PC-3 (cell line): ENCODE data around the gene FSTL4. TPM values are rescaled to one million over a fixed set of nuclear protein-coding genes. Genes with fewer than 3 reads are reported as not detected.

ENCODE experiments used
- ATAC-seq: fragments of 200-7000 bp; cut with Tn5 transposase; 2 replicates; pipeline ENCODE4 v1.9.1; 2020; ENCODE audit warnings: mild to moderate bottlenecking, moderate library complexity
- BruUV-seq: library from RNA; stranded (reverse); fragments of 400-500 nt; replicated peaks from 2 replicates; lab custom pipeline; 2021; lab: Mats Ljungman, UMichigan
- CTCF ChIA-PET: fragments of 300-600 bp; sonication (Branson Sonifier 250); formaldehyde crosslinking; loops from one replicate; lab custom pipeline; 2022; ENCODE audit warnings: antibody characterized with exemption; lab: Charles Lee
- POLR2A ChIA-PET: fragments of 300-600 bp; sonication (Branson Sonifier 250); formaldehyde crosslinking; loops from one replicate; lab custom pipeline; 2022; ENCODE audit warnings: antibody characterized with exemption; ENCODE audit not compliant: unreplicated experiment; lab: Charles Lee
- DNase-seq: peaks from one replicate; pipeline ENCODE4 v3.0.0-alpha.2; 2015
- H2AFZ ChIP-seq: fragments of 300-600 bp; sonication (generic); 2 replicates; pipeline ENCODE4 v1.6.0; 2016; ENCODE audit warnings: antibody characterized with exemption, low read length
- H3F3A ChIP-seq: fragments of 300-600 bp; sonication (generic); one replicate; pipeline ENCODE4 v1.6.0; 2017; ENCODE audit warnings: antibody characterized with exemption, low read length, control low read depth, mild to moderate bottlenecking; ENCODE audit not compliant: unreplicated experiment
- H3K27ac ChIP-seq: fragments of 300-600 bp; sonication (generic); 2 replicates; pipeline ENCODE4 v1.5.1; 2016; ENCODE audit warnings: mild to moderate bottlenecking, low read length
- H3K27me3 ChIP-seq: fragments of 300-600 bp; sonication (generic); 2 replicates; pipeline ENCODE4 v1.6.1; 2016; ENCODE audit warnings: low read length, mixed read lengths
- H3K36me3 ChIP-seq: fragments of 300-600 bp; sonication (generic); 2 replicates; pipeline ENCODE4 v1.6.1; 2016; ENCODE audit warnings: low read depth, mixed run types, low read length, mixed read lengths
- H3K4me1 ChIP-seq: fragments of 300-600 bp; sonication (generic); 2 replicates; pipeline ENCODE4 v1.5.1; 2016; ENCODE audit warnings: low read length; ENCODE audit not compliant: insufficient read depth
- H3K4me2 ChIP-seq: fragments of 300-600 bp; sonication (generic); 2 replicates; pipeline ENCODE4 v1.6.0; 2016; ENCODE audit warnings: low read length
- H3K4me3 ChIP-seq: fragments of 300-600 bp; sonication (generic); 2 replicates; pipeline ENCODE4 v1.5.1; 2016; ENCODE audit warnings: mild to moderate bottlenecking, low read length, mixed read lengths
- H3K79me2 ChIP-seq: fragments of 300-600 bp; sonication (generic); 2 replicates; pipeline ENCODE4 v1.6.1; 2017; ENCODE audit warnings: low read length, mixed read lengths
- H3K9ac ChIP-seq: fragments of 300-600 bp; sonication (generic); 2 replicates; pipeline ENCODE4 v1.6.0; 2016; ENCODE audit warnings: mild to moderate bottlenecking, low read length
- H3K9me2 ChIP-seq: fragments of 300-600 bp; sonication (generic); replicated peaks from 2 replicates; pipeline ENCODE4 v1.6.1; 2016; ENCODE audit warnings: mixed run types, low read length, mixed read lengths
- H3K9me3 ChIP-seq: fragments of 300-600 bp; sonication (generic); 2 replicates; pipeline ENCODE4 v1.6.1; 2016; ENCODE audit warnings: low read length, mixed read lengths
- H4K20me1 ChIP-seq: fragments of 300-600 bp; sonication (generic); 2 replicates; pipeline ENCODE4 v1.6.1; 2016; ENCODE audit warnings: low read length, mixed read lengths
- CTCF ChIP-seq: fragments of 300-600 bp; sonication (generic); conservative IDR thresholded peaks from 2 replicates; pipeline ENCODE4 v1.5.1; 2017; ENCODE audit warnings: antibody characterized with exemption, low read depth, mild to moderate bottlenecking, low read length
- EZH2 ChIP-seq: fragments of 300-600 bp; sonication (generic); IDR thresholded peaks from one replicate; pipeline ENCODE4 v1.6.1; 2017; ENCODE audit warnings: antibody characterized with exemption, mild to moderate bottlenecking, low read length; ENCODE audit not compliant: unreplicated experiment
- EZH2phosphoT487 ChIP-seq: fragments of 300-600 bp; sonication (generic); IDR thresholded peaks from 2 replicates; pipeline ENCODE4 v1.6.1; 2018; ENCODE audit warnings: mild to moderate bottlenecking, antibody characterized with exemption, low read length, borderline replicate concordance
- intact Hi-C: fragments of 100-400 bp; cut with micrococcal nuclease; formaldehyde crosslinking; loops from 2 replicates; pipeline ENCODE4 v1.9.0; 2023
- total RNA-seq: library from RNA; depleted of rRNA; stranded (reverse); fragments of >200 nt; gene quantifications from 2 replicates; pipeline ENCODE4 v1.2.3, GENCODE V29; 2014

FSTL4 gene
- total RNA-seq, 1 experiment from 2014 or later = 4.2 TPM

GRCh38 chr5:133427121-133427777 is 185.1 kb downstream of the FSTL4 start:
- ATAC-seq (no peak), DNase-seq (no peak)
- Histone ChIP-seq H3K9me3 (no peaks in the 10 kb centered on the region), H3K9me2 (no peaks in the 10 kb centered on the region), H3K79me2 (no peaks in the 10 kb centered on the region), H3K9ac (no peak overlapping the region), H3K27me3 (no peaks in the 10 kb centered on the region), H3K4me2 (no peak overlapping the region), H3K4me3 (no peak overlapping the region), H3K4me1 (no peaks in the 10 kb centered on the region), H3K27ac (no peak overlapping the region), H3K36me3 (no peaks in the 10 kb centered on the region), H4K20me1 (no peaks in the 10 kb centered on the region), H2AFZ (no peak overlapping the region), H3F3A (no peaks in the 10 kb centered on the region)
- ChIA-PET POLR2A (no interaction called here), CTCF (no interaction called here)
- TF ChIP-seq EZH2 (no peak), CTCF (no peak), EZH2phosphoT487 (no peak)
- intact Hi-C loops = no loop called here
- BruUV-seq = no TSS peak

GRCh38 chr5:133426264-133426663 is 186.1 kb downstream of the FSTL4 start:
- Histone ChIP-seq H3K9ac (no peak overlapping the region), H4K20me1 (no peaks in the 10 kb centered on the region), H3K4me2 (no peak overlapping the region), H3F3A (no peaks in the 10 kb centered on the region), H2AFZ (no peak overlapping the region), H3K79me2 (no peaks in the 10 kb centered on the region), H3K27ac (no peak overlapping the region), H3K4me1 (no peaks in the 10 kb centered on the region), H3K27me3 (no peaks in the 10 kb centered on the region), H3K36me3 (no peaks in the 10 kb centered on the region), H3K9me3 (no peaks in the 10 kb centered on the region), H3K9me2 (no peaks in the 10 kb centered on the region), H3K4me3 (no peak overlapping the region)
- no TSS peak for BruUV-seq
- no peak for DNase-seq
- ChIA-PET POLR2A (no interaction called here), CTCF (no interaction called here)
- TF ChIP-seq EZH2 (no peak), CTCF (no peak), EZH2phosphoT487 (no peak)
- ATAC-seq = no peak
- intact Hi-C loops = no loop called here

- H3K36me3 ChIP-seq = no peaks in the 10 kb centered on the region
- ChIA-PET POLR2A (no interaction called here), CTCF (no interaction called here)
- no peaks in the 10 kb centered on the region for H3F3A ChIP-seq
- no peaks in the 10 kb centered on the region for H3K79me2 ChIP-seq
- ATAC-seq = no peak
- H2AFZ ChIP-seq = no peak overlapping the region
- no peak for DNase-seq
- no TSS peak for BruUV-seq
- no peak overlapping the region for H3K4me3 ChIP-seq
- H3K27ac ChIP-seq = no peak overlapping the region
- intact Hi-C loops = no loop called here
- H4K20me1 ChIP-seq = no peaks in the 10 kb centered on the region
- no peak overlapping the region for H3K9ac ChIP-seq
- no peaks in the 10 kb centered on the region for H3K4me1 ChIP-seq
- no peak for TF ChIP-seq CTCF
- no peak for TF ChIP-seq EZH2
- TF ChIP-seq EZH2phosphoT487 = no peak
- H3K9me3 ChIP-seq = no peaks in the 10 kb centered on the region
- H3K4me2 ChIP-seq = no peak overlapping the region
- H3K27me3 ChIP-seq = no peaks in the 10 kb centered on the region
- no peaks in the 10 kb centered on the region for H3K9me2 ChIP-seq
These were observed 186.6 kb downstream of the FSTL4 start for GRCh38 chr5:133425764-133426163.
